Measurements from ENCODE around the gene ECEL1. TPM values are rescaled to one million over a fixed set of nuclear protein-coding genes. Genes with fewer than 3 reads are reported as not detected.

The ECEL1 gene
- total and polyA plus RNA-seq, 7 donors = 0.16 to 6.1 (median 0.71) TPM; not detected in 2

- H3K4me1 ChIP-seq = peaks cover 0 to 21% (median 21%) of the 10 kb centered on the region in 4 donors
- peak overlapping the region; percentile 44 to 63 (median 56) for H3K4me3 ChIP-seq
- H3K36me3 ChIP-seq = no peaks in the 10 kb centered on the region
- H3K27ac ChIP-seq = peak overlapping the region in 1 of 4 donors; percentile 64
- no peaks in the 10 kb centered on the region for H3K9me3 ChIP-seq
- H3K27me3 ChIP-seq = peaks cover 0 to 30% (median 5%) of the 10 kb centered on the region in 3 donors
- DNase-seq = no peak
- intact Hi-C loops (cut with DNase I) = loop anchor here (2.0 kb wide), 1 partner anchor 749 kb away; no protein-coding TSS in a partner anchor
- TF ChIP-seq EP300 (IDR thresholded peaks at IDR 0.05) = no peak
- no peak for TF ChIP-seq CTCF (IDR thresholded peaks at IDR 0.05)
- WGBS, 2 donors = 18 to 25% methylated on average over 16 of the region's 16 CpGs
Measured at GRCh38 chr2:232503809-232504323, 16.2 kb upstream of the ECEL1 start.

- no peaks in the 10 kb centered on the region for H3K9me3 ChIP-seq
- H3K4me1 ChIP-seq = peaks cover 0 to 21% (median 21%) of the 10 kb centered on the region in 4 donors
- peak overlapping the region; percentile 44 to 63 (median 56) for H3K4me3 ChIP-seq
- WGBS, 2 donors = 1 to 2% methylated on average over 75 of the region's 75 CpGs
- H3K27ac ChIP-seq = peak overlapping the region in 1 of 4 donors; percentile 64
- no peaks in the 10 kb centered on the region for H3K36me3 ChIP-seq
- TF ChIP-seq POLR2A (IDR thresholded peaks at IDR 0.05) (no peak), POLR2AphosphoS5 (IDR thresholded peaks at IDR 0.05) (peak in 2 of 4 donors; percentile 49 to 68)
- H3K27me3 ChIP-seq = peaks cover 0 to 30% (median 5%) of the 10 kb centered on the region in 3 donors
- intact Hi-C loops (cut with DNase I) = loop anchor here (2.0 kb wide), 1 partner anchor 750 kb away; no protein-coding TSS in a partner anchor
- no peak for DNase-seq
Measured at GRCh38 chr2:232502911-232503808, 15.5 kb upstream of the ECEL1 start.

GRCh38 chr2:232502511-232502910 is 14.9 kb upstream of the ECEL1 start:
- H3K27ac ChIP-seq = peak overlapping the region in 1 of 4 donors; percentile 64
- no peak for TF ChIP-seq POLR2AphosphoS5 (IDR thresholded peaks at IDR 0.05)
- no peak for TF ChIP-seq EP300 (IDR thresholded peaks at IDR 0.05)
- no peak for TF ChIP-seq POLR2A (IDR thresholded peaks at IDR 0.05)
- TF ChIP-seq CTCF (IDR thresholded peaks at IDR 0.05) = no peak

GRCh38 chr2:232501794-232502390 is 14.3 kb upstream of the ECEL1 start:
- H3K4me3 ChIP-seq = no peak overlapping the region
- no peaks in the 10 kb centered on the region for H3K36me3 ChIP-seq
- peaks cover 0 to 30% (median 5%) of the 10 kb centered on the region in 3 donors for H3K27me3 ChIP-seq
- TF ChIP-seq CTCF (IDR thresholded peaks at IDR 0.05) = no peak
- TF ChIP-seq EP300 (IDR thresholded peaks at IDR 0.05) = no peak
- no peak for DNase-seq
- WGBS, 2 donors = 56 to 67% methylated on average over 10 of the region's 10 CpGs
- intact Hi-C loops (cut with DNase I) = loop anchor here (2.0 kb wide), 1 partner anchor 751 kb away; no protein-coding TSS in a partner anchor
- no peak overlapping the region for H3K27ac ChIP-seq
- peaks cover 0 to 21% (median 21%) of the 10 kb centered on the region in 4 donors for H3K4me1 ChIP-seq
- H3K9me3 ChIP-seq = no peaks in the 10 kb centered on the region

More at GRCh38 chr2:232502511-232502910, 14.9 kb upstream of the ECEL1 start:
- Histone ChIP-seq H3K4me3 (peak overlapping the region; percentile 44 to 63 (median 56)), H3K27me3 (peaks cover 0 to 30% (median 5%) of the 10 kb centered on the region in 3 donors), H3K9me3 (no peaks in the 10 kb centered on the region), H3K4me1 (peaks cover 0 to 21% (median 21%) of the 10 kb centered on the region in 4 donors), H3K36me3 (no peaks in the 10 kb centered on the region)
- intact Hi-C loops (cut with DNase I) = loop anchor here (2.0 kb wide), 1 partner anchor 750 kb away; no protein-coding TSS in a partner anchor
- no peak for DNase-seq
- WGBS, 2 donors = 17 to 19% methylated on average over 20 of the region's 21 CpGs
